Skeletal muscle cell (primary cell): Measurements from ENCODE around the gene PACRG.

Experiments
- DNase-seq: peaks from one replicate; pipeline ENCODE4 v3.0.0-alpha.2; 2010; ENCODE audit warnings: low read depth
- H3K4me3 ChIP-seq: 2 replicates; pipeline ENCODE4 v1.5.1; 2011; ENCODE audit warnings: low read depth, mild to moderate bottlenecking, control low read depth, low read length, moderate library complexity

Gene PACRG

DNA sequence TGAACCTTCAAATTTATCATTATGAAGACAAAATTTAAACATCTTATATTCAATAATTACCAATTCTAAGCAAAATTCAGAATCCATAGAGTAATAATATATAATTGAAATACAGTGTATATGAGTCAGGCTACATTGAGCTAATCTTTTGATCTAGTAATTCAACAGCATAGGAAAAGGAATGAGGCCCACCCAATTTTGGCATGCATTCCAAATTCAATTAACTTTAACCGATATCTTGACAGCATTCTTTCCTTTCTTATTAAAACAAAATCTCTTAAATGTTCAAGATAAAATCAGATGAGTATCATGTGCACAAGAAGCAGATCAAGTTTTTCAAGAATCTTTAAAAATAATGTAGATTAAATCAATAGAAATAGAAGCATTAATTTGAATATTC is 553.9 kb downstream of the PACRG start:
- no peak for DNase-seq
- H3K4me3 ChIP-seq, result no peak overlapping the region

DNA sequence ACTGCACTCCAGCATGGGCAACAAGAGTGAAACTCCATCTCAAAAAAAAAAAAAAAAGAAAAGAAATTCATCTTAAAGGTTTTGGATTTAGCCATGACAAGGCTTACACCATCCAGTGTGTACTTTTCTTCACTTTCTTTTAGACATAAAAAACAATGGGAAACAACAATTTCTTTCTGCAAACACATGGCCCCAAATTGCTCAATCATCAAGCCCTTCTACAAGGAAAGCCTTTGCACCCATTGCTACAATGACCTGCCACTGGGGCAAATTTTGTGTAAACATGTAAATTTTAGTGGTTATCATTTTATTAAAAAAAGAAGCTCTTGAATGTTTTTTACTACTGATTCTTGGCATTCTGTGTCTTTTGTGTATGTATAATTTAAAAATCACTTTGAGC is 554.9 kb downstream of the PACRG start:
- no peak overlapping the region for H3K4me3 ChIP-seq
- no peak for DNase-seq

DNA sequence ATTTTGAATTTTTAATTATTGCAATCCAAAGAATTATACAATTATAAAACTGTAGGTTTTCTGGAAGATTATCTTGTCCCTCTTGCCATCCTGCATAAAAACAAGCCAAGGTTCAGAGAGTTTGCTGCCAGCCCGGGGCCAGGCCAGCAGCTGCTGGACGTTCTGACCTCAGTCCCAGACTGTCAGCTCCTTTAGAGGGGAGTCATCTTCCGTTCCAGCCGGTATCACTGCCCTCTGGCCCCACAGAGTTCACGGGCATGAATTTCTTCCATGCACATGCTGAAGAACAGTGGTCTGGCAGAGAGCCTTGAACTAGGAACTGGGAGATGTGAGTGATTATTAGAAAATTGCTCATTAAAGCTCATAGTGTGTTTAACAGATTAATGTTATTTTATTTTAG is 556.4 kb downstream of the PACRG start:
- no peak for DNase-seq
- H3K4me3 ChIP-seq, result no peak overlapping the region

DNA sequence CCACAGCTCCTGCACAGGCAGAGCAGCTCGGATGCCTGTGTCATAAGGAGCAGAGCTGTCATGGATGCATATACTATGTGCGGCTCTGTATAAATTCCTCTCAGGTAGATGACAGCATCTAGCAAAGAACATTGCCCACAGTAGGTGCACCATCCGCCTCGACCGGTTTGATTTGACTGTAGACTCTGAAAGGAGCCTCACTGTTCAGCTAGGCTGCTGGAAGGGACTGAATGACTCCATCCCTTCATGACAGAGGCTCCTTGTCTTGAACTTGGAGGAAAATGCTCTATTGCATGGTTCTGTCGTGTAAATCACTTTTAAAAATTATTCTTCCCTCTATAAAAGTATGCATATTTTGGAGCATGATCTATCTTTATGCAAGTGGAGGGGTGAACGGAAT is 557.9 kb downstream of the PACRG start:
- no peak overlapping the region for H3K4me3 ChIP-seq

DNA sequence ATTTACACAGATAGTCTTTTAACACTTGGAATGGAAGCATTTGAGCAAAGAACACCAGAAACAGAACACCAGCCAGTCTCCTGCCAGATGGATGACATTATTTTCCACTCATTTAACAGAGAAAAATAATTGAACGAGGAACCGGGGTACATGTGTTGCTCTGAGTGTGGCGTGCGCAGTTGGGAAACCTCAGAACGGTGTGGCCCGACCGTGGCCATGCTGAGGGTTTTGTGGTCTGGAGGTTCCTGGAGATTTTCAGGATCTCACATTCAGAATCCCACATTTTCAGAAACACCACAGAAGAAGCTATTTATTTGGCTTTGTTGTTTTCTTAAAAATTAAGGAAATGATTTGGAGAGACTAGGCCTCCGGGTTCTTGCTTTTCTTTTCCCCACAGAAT is 559.9 kb downstream of the PACRG start:
- DNase-seq, result no peak
- H3K4me3 ChIP-seq, result no peak overlapping the region

More for the DNA sequence above, 557.9 kb downstream of the PACRG start:
- DNase-seq, result no peak

DNA sequence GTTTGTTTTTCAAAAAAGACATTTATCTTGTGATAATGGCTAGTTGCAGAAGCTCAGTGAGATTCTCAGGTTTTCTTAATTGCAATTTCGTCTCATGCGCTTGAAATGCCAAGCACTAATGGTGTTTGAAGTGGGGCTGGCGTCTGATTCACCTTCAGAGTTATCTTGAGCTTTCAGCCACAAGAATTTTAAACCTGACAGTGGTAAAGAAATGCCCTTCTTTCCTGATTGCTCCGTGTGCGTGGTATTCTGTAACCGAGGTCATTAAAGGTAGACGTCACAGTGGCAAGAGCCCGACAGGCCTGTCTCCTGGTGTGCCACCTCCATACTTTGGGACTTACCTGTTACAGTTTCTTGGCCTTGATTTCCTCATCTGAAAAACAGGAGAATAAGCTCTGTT is 560.3 kb downstream of the PACRG start:
- DNase-seq, result no peak
- no peak overlapping the region for H3K4me3 ChIP-seq

DNA sequence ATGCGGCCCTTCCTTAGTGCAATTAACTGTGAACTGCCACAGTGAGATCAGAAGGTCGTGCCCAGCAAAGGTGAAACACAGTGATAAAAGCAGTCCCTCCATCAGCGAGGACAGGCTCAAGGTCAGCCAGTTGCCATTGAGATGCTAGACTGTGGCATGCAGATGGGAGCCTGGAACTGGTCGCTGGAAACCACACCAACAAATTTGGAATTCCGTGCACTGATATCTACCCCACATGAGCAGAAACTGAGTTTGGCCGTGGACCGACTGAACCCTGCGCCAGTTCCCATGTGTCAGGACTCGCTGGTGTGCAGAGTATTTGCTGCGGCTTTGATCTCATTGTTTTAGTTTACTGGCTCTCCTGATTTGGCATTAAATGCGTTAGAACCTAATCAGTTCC is 561.1 kb downstream of the PACRG start:
- no peak for DNase-seq
- no peak overlapping the region for H3K4me3 ChIP-seq

DNA sequence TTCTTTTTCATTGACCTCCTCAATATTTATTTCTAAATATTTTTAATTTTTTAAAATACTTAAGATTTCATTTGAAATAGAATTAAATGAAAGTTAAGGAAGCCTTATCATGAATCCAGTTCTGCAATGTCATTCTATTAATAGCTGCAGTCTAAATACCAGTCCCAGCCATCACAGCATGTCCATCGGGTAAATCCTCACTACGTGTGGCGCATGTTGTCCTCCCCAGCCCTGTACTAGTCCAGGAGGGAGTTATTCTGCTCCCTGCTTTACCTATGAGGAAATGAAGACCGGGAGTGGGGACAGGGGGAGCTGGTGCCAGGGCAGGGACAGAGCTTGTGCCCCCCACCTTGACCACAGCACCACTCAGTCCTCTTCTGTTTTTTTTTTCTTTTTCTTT is 561.7 kb downstream of the PACRG start:
- no peak for DNase-seq
- H3K4me3 ChIP-seq, result no peak overlapping the region

DNA sequence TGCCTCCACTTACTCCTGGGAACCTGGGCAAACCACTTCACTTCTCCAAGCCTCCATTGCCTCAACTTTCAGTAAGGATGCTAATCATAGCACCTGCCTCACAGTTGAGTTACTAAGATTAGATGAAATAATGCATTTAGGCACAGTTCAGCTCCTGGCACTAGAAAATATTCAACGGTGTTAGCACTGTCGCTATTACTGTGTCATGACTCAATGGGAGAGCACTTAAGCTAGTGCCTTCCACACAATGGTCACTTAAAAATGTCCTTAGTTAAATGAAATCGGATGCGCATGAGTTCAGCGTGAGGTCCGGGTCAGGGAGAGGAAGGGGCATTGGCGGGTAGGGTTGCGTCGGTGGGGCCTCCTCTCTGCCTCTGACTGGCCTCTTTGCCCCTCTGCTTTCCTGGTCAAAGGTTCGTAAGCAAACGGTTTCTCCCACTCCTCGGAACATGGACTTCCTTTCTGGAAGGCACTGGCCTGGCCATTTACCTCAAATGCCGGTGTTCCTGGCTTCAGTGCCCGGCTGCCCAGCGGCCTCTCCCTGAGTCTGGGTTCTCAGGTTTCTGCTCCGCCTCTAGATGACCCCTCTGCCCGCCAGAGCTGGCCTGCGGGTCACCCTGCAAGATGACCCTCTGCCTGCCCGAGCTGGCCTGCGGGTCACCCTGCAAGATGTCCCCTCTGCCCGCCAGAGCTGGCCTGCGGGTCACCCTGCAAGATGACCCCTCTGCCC is 562.9 kb downstream of the PACRG start:
- no peak for DNase-seq
- H3K4me3 ChIP-seq, result no peak overlapping the region

DNA sequence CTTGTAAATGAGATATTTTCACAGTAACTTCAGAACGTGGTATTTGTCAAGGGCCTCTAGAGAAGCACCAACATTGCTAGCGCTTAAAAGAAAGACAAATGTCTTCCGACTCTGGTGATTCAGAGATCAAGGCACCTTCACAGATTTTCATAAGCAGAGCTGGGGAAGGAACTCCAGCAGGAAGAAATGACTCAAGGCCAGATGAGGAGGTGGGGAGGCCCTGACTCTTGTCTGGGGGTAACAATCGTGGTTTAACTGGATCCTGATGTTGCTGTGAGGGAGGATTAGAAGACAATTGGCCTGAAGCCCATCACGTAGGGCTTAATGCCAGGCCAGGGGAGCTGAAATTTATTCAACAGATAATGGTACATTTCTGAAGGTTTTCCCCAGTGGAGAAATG is 563.8 kb downstream of the PACRG start:
- H3K4me3 ChIP-seq, result no peak overlapping the region
- DNase-seq, result peak; percentile 83

DNA sequence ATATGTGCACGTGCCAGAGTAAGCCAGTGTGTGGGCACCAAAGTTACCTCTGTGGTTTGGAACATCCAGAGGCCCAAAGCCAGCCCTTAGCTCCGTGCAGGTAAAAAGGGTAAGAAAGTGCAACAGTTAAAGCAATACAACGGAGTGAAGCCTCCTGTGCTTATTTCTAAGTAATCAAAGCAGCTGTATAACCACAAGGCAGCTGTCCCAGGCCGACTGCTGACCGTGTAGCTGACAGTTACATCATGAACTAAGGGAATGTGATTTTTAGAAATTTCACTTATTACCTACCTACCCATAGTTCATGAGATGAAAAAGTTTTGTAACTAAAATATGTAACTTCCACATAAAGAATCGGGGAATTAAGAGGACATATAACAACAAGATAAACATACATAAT is 565.5 kb downstream of the PACRG start:
- DNase-seq, result no peak

DNA sequence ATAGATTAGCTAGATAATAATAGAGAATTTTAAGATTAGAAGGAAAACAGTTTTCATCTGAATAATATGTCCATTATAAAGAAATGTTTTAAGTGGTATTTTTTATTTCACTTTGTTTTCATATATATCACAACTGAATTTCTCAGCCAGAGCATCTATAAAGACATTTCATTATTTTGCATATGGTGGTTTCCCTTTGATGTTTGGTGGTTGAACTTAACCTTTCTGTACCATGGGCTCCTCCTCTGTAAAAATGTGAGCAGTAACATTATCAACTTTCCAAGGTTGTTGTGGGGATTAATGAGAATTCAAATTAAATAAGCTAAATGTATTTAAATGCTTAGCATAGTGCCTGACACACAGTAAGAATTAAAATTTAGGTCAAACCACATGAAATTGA is 567.0 kb downstream of the PACRG start:
- no peak overlapping the region for H3K4me3 ChIP-seq
- no peak for DNase-seq

More for the DNA sequence above, 565.5 kb downstream of the PACRG start:
- H3K4me3 ChIP-seq, result no peak overlapping the region

DNA sequence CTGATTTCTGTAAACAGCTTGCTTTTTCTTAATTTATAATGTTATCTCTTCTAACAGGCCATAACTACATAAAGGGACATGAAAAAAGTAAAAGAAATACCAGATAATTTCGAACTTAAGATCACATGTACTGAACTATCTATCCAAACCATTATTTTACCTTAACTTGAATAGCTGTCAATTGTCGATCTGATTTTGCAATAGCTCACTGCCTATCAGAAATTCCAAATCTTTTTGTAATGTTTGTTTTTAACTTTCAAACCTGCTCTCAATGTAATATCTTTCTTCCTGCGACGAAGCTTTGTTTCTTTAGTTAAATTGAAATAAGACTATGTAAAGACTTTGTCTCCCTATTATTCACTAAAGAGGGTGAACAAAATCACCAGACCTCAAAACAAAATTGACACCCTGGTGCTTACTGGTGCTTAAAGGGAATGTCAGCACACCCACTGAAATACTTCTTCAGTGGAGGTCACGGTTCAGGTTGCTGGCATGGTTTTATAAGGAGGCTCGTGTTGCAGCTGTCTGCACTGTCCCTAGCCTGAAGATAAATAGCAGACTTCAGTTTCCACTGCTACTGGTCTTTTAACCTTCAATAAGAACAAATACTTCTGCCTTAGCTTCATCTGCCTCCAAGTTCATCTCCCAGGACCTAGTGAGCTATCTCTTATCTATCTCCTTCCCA is 569.2 kb downstream of the PACRG start:
- DNase-seq, result peak; percentile 47
- H3K4me3 ChIP-seq, result no peak overlapping the region

DNA sequence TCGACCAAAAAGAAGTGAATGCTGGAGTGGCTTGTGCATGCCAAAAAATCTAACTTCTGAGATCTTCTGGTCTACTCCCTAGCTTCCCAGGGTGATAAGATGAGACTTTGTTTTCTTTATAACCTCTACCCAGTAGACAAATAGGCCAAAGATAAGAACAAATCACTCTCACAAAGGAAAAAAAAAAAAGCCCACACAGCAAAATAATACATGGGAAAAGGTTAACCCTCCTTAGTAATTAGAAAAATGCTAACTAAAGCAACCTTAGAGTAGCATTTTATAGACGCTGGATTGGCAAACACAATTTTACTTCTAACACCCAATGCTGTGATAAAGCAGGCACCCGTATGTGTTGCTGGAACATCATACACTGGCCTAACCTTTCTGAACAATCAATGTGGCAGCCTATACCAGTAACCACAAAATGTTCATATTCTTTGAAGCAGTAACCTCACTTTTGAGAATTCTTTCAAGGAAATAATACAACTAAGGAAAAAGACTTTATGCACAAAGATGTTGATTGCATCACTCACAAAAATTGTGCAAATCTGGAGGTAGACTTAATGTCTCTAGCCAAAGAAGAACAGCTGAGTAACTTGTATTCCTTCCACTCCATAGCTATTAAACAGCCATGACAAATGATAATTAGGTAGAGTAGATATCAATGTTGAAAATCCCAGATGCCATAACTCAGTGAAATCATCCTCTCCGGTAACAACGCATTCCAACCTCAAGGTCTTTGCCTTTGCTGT is 570.5 kb downstream of the PACRG start:
- DNase-seq, result peak; percentile 27
- H3K4me3 ChIP-seq, result no peak overlapping the region

DNA sequence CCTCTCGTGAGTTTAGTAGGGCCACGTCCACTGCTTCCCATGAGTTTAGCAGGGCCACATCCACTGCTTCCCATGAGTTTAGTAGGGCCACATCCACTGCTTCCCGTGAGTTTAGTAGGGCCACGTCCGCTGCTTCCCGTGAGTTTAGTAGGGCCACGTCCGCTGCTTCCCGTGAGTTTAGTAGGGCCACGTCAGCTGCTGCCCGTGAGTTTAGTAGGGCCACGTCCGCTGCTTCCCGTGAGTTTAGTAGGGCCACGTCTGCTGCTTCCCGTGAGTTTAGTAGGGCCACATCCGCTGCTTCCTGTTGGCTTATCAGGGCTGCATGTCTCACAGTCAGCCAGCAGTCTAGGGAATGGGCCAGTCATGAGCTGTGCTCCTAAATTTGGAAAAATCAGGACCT is 573.1 kb downstream of the PACRG start:
- no peak overlapping the region for H3K4me3 ChIP-seq
- no peak for DNase-seq

DNA sequence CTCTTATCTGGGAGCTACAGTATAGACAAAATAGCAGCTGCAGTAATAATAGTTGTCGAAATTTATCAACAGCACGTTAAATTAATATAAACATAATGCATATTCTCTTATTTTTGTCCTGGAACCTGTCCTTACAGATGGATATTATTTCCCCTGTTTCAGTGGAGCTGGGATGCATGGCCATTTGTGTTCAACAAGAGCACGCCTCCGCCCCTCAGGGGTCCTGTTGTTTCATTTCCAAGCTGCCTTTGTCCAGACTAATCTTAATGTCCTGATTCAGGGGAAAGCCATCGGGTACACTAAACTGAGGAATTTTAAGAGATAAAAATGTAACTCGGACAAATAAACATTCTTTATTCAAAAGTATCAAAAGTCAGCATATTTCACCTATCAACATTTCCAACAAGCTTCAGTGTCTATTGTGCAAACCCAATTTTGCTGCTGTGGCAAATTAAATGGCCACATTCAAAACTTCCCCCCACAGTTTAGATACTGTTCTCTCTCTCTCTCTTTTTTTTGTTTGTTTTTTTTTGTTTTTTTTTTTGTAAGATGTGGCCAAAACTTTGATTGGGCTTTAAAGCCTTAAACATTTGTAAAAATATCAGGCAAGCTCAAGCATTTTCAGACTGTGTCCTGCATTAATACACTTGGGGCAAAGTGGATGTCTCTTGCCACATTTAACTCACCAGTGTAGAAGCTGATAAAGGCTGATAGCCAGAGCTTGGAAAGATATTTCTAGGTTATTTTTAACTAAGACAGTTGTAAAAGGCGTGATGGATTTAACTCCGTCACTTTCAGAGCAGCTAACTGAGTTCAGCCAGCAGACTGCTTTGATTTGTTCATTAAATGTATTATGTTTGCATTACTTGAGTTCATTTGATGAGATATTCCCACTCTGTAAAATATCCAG is 574.2 kb downstream of the PACRG start:
- no peak overlapping the region for H3K4me3 ChIP-seq
- DNase-seq, result no peak

DNA sequence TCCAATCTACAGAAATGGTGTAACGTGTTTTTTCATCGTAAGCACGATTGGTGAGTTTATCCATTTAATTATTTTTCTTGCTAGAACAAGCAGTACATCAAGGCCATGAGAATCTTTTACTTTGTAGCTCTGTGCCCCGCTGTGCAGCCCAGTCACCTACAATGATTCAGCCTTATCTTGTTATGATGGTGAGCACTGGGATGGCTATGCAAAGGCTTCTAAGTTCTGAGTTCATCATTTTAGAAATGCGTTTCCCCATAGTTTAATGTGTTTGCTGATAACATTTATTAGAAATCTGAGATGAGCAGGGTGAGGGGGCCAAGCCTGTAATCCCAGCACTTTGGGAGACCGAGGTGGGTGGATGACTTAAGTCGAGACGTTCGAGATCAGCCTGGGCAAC is 575.0 kb downstream of the PACRG start:
- H3K4me3 ChIP-seq, result no peak overlapping the region
- no peak for DNase-seq

DNA sequence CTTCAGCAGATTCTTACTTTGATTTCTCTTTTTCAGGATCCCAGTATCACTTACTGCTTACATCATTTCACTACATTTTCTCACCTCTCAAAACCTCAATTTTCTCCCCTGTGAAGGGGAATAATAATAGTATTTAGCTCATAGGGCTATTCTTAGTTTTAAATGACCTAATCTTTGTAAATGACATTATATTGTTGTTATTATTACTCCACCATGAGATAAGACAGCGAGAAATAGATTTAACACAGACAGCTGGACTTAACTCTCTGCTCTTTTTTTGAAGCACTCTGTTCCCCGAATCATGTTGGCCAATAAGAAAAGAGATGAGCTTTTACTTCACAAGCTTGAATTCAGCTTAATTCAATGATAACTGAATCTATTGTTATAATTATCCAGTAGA is 578.2 kb downstream of the PACRG start:
- H3K4me3 ChIP-seq, result no peak overlapping the region
- DNase-seq, result no peak

DNA sequence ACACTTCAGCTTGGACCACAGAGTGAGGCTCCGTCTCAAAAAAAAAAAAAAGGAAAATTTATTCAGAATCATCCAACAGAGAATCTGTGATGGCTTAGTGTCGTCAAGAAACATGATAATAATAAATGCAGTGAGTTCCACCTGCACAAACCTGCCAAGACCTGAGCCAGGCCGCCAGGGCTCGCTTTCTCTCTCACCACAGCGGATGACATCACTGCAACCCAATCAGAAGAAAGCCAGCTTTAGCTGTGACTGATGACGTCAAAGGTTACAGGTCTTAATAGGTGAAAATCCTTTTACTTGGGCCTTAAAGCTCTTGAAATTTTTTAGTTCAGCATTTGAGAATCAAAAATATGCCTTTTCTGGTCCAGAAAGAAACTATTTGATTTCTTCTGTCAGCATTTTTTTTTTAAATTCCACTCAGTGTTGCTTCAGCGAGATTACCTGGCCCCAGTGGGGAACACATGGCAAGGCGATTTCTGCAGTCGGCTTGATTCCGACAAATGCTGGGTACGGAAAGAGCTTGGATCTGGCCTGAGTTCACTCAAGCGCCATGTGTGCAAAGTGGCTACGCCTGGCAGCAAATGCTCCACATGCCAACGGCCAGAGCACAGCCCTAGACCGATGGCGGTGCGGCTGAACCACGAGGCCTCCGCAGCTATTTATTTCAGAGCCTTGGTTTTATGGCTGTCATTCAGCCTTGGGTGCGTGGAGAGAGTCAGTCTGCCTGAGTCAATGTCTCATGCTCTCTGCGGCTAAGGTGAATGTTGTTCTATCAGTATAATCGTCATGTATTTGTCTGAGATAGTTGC is 581.1 kb downstream of the PACRG start:
- DNase-seq, result no peak
- H3K4me3 ChIP-seq, result no peak overlapping the region
